ENCODE measurements around the gene DNAI1.

DNAI1 gene

GRCh38 chr9:34464571-34464970 lies 6.0 kb downstream of the DNAI1 start:
- Histone ChIP-seq H3K9me3 (replicated peaks in 1 of 2; ENCODE audit: control insufficient read depth in 2 of 2, insufficient read depth in 1 of 2, low read depth in 1 of 2, low read length in 2 of 2) (no peaks in the 10 kb centered on the region), H4K8ac (ENCODE audit: low read depth, low read length) (no peak overlapping the region), H2BK120ac (ENCODE audit: low read depth, low read length) (no peak overlapping the region), H4K91ac (ENCODE audit: low read depth, low read length, poor library complexity) (no peak overlapping the region), H3K4me1 (ENCODE audit: control insufficient read depth in 2 of 2, insufficient read depth in 1 of 2, low read depth in 1 of 2, low read length in 2 of 2) (peaks cover 11 to 43% of the 10 kb centered on the region in 2 donors), H2BK15ac (ENCODE audit: low read length) (no peak overlapping the region), H3K23ac (ENCODE audit: low read depth, low read length, poor library complexity) (no peak overlapping the region), H3K9ac (ENCODE audit: low read depth, low read length, poor library complexity) (no peak overlapping the region), H3K4ac (ENCODE audit: low read length) (no peak overlapping the region), H3K79me1 (ENCODE audit: low read depth, low read length) (no peaks in the 10 kb centered on the region), H2AK5ac (ENCODE audit: low read depth, low read length) (no peak overlapping the region), H3K4me2 (ENCODE audit: insufficient read depth, low read length, poor library complexity, severe bottlenecking) (no peak overlapping the region), H3K18ac (ENCODE audit: low read length) (no peak overlapping the region), H3K36me3 (replicated peaks in 1 of 2; ENCODE audit: control insufficient read depth in 2 of 2, insufficient read depth in 2 of 2, low read length in 2 of 2) (no peaks in the 10 kb centered on the region), H2AFZ (ENCODE audit: low read length) (no peak overlapping the region), H3K27ac (replicated peaks; ENCODE audit: low read length) (no peak overlapping the region), H2BK5ac (ENCODE audit: low read length) (no peak overlapping the region), H3K4me3 (ENCODE audit: low read length in 2 of 2) (no peak overlapping the region), H3K14ac (ENCODE audit: low read length) (no peak overlapping the region), H3K27me3 (ENCODE audit: control insufficient read depth in 3 of 3, insufficient read depth in 3 of 3, low read depth in 1 of 3, low read length in 3 of 3) (no peaks in the 10 kb centered on the region), H2BK12ac (ENCODE audit: low read length) (no peak overlapping the region)
- WGBS, 2 donors (ENCODE audit: extremely low coverage in 2 of 2, insufficient read length in 2 of 2, insufficient replicate concordance in 1 of 2), result no CpG with 5 or more reads among the region's 2 CpGs
- DNase-seq (ENCODE audit: low spot score), result no peak

GRCh38 chr9:34465468-34465867 lies 6.9 kb downstream of the DNAI1 start:
- no peaks in the 10 kb centered on the region for H3K27me3 ChIP-seq (ENCODE audit: control insufficient read depth in 3 of 3, insufficient read depth in 3 of 3, low read depth in 1 of 3, low read length in 3 of 3)
- no peak for DNase-seq (ENCODE audit: low spot score)
- no peak overlapping the region for H2BK15ac ChIP-seq (ENCODE audit: low read length)
- H3K4me3 ChIP-seq (ENCODE audit: low read length in 2 of 2), result no peak overlapping the region
- no peak overlapping the region for H3K18ac ChIP-seq (ENCODE audit: low read length)
- H3K36me3 ChIP-seq (replicated peaks in 1 of 2; ENCODE audit: control insufficient read depth in 2 of 2, insufficient read depth in 2 of 2, low read length in 2 of 2), result no peaks in the 10 kb centered on the region
- H3K4me1 ChIP-seq (ENCODE audit: control insufficient read depth in 2 of 2, insufficient read depth in 1 of 2, low read depth in 1 of 2, low read length in 2 of 2), result peaks cover 7 to 43% of the 10 kb centered on the region in 2 donors
- H2BK12ac ChIP-seq (ENCODE audit: low read length), result no peak overlapping the region
- H3K23ac ChIP-seq (ENCODE audit: low read depth, low read length, poor library complexity), result no peak overlapping the region
- no peak overlapping the region for H3K14ac ChIP-seq (ENCODE audit: low read length)
- H2AFZ ChIP-seq (ENCODE audit: low read length), result no peak overlapping the region
- H4K91ac ChIP-seq (ENCODE audit: low read depth, low read length, poor library complexity), result no peak overlapping the region
- H4K8ac ChIP-seq (ENCODE audit: low read depth, low read length), result no peak overlapping the region
- no peak overlapping the region for H2BK120ac ChIP-seq (ENCODE audit: low read depth, low read length)
- no peaks in the 10 kb centered on the region for H3K79me1 ChIP-seq (ENCODE audit: low read depth, low read length)
- no peak overlapping the region for H3K4me2 ChIP-seq (ENCODE audit: insufficient read depth, low read length, poor library complexity, severe bottlenecking)
- no peak overlapping the region for H3K4ac ChIP-seq (ENCODE audit: low read length)
- no CpG with 5 or more reads among the region's 1 CpG for WGBS, 2 donors (ENCODE audit: extremely low coverage in 2 of 2, insufficient read length in 2 of 2, insufficient replicate concordance in 1 of 2)
- H3K9ac ChIP-seq (ENCODE audit: low read depth, low read length, poor library complexity), result no peak overlapping the region
- H2BK5ac ChIP-seq (ENCODE audit: low read length), result no peak overlapping the region
- no peak overlapping the region for H3K27ac ChIP-seq (replicated peaks; ENCODE audit: low read length)
- H3K9me3 ChIP-seq (replicated peaks in 1 of 2; ENCODE audit: control insufficient read depth in 2 of 2, insufficient read depth in 1 of 2, low read depth in 1 of 2, low read length in 2 of 2), result no peaks in the 10 kb centered on the region
- no peak overlapping the region for H2AK5ac ChIP-seq (ENCODE audit: low read depth, low read length)

DNA sequence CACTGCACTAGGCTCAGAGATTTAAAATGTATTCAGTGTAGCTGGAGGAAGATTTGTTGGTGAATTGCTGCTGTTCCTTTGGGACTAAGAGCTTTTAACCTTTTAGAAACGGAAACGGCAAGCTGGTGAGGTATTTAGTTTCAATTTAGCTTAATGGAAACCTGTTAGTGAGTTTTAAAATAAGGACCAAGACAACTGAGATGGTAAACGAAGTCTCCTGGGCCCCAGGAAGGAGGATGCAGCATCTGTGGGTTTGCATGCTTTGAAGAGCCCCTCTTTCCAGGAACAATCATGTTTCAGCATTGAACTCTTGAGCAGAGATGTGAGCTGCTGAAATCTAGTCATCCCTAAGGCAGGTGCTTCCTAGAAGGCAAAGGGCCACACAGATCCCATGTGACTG lies 16.5 kb downstream of the DNAI1 start:
- H2AK5ac ChIP-seq (ENCODE audit: low read depth, low read length), result no peak overlapping the region
- H3K9me3 ChIP-seq (replicated peaks in 1 of 2; ENCODE audit: control insufficient read depth in 2 of 2, insufficient read depth in 1 of 2, low read depth in 1 of 2, low read length in 2 of 2), result no peaks in the 10 kb centered on the region
- no peak overlapping the region for H4K8ac ChIP-seq (ENCODE audit: low read depth, low read length)
- no peak overlapping the region for H3K23ac ChIP-seq (ENCODE audit: low read depth, low read length, poor library complexity)
- H3K4ac ChIP-seq (ENCODE audit: low read length), result no peak overlapping the region
- H2BK12ac ChIP-seq (ENCODE audit: low read length), result no peak overlapping the region
- peaks cover 0 to 15% of the 10 kb centered on the region in 2 donors for H3K4me1 ChIP-seq (ENCODE audit: control insufficient read depth in 2 of 2, insufficient read depth in 1 of 2, low read depth in 1 of 2, low read length in 2 of 2)
- no peak overlapping the region for H3K4me2 ChIP-seq (ENCODE audit: insufficient read depth, low read length, poor library complexity, severe bottlenecking)
- H3K36me3 ChIP-seq (replicated peaks in 1 of 2; ENCODE audit: control insufficient read depth in 2 of 2, insufficient read depth in 2 of 2, low read length in 2 of 2), result no peaks in the 10 kb centered on the region
- H3K27me3 ChIP-seq (ENCODE audit: control insufficient read depth in 3 of 3, insufficient read depth in 3 of 3, low read depth in 1 of 3, low read length in 3 of 3), result no peaks in the 10 kb centered on the region
- H3K4me3 ChIP-seq (ENCODE audit: low read length in 2 of 2), result no peak overlapping the region
- no peaks in the 10 kb centered on the region for H3K79me1 ChIP-seq (ENCODE audit: low read depth, low read length)
- no peak overlapping the region for H4K91ac ChIP-seq (ENCODE audit: low read depth, low read length, poor library complexity)
- no peak overlapping the region for H3K14ac ChIP-seq (ENCODE audit: low read length)
- no peak overlapping the region for H2AFZ ChIP-seq (ENCODE audit: low read length)
- no peak overlapping the region for H2BK5ac ChIP-seq (ENCODE audit: low read length)
- H3K18ac ChIP-seq (ENCODE audit: low read length), result no peak overlapping the region
- H3K9ac ChIP-seq (ENCODE audit: low read depth, low read length, poor library complexity), result no peak overlapping the region
- no peak for DNase-seq (ENCODE audit: low spot score)
- no peak overlapping the region for H3K27ac ChIP-seq (replicated peaks; ENCODE audit: low read length)
- no peak overlapping the region for H2BK120ac ChIP-seq (ENCODE audit: low read depth, low read length)
- WGBS, 2 donors (ENCODE audit: extremely low coverage in 2 of 2, insufficient read length in 2 of 2, insufficient replicate concordance in 1 of 2), result no CpG with 5 or more reads among the region's 3 CpGs
- no peak overlapping the region for H2BK15ac ChIP-seq (ENCODE audit: low read length)

- H2AK5ac ChIP-seq (ENCODE audit: low read depth, low read length), result no peak overlapping the region
- H2BK15ac ChIP-seq (ENCODE audit: low read length), result no peak overlapping the region
- DNase-seq (ENCODE audit: low spot score), result no peak
- H3K4me3 ChIP-seq (ENCODE audit: low read length in 2 of 2), result no peak overlapping the region
- no peaks in the 10 kb centered on the region for H3K79me1 ChIP-seq (ENCODE audit: low read depth, low read length)
- no peak overlapping the region for H2AFZ ChIP-seq (ENCODE audit: low read length)
- no peak overlapping the region for H3K4me2 ChIP-seq (ENCODE audit: insufficient read depth, low read length, poor library complexity, severe bottlenecking)
- no peak overlapping the region for H3K4ac ChIP-seq (ENCODE audit: low read length)
- no CpG with 5 or more reads among the region's 1 CpG for WGBS, 2 donors (ENCODE audit: extremely low coverage in 2 of 2, insufficient read length in 2 of 2, insufficient replicate concordance in 1 of 2)
- H3K9ac ChIP-seq (ENCODE audit: low read depth, low read length, poor library complexity), result no peak overlapping the region
- no peak overlapping the region for H2BK12ac ChIP-seq (ENCODE audit: low read length)
- no peak overlapping the region for H3K23ac ChIP-seq (ENCODE audit: low read depth, low read length, poor library complexity)
- no peak overlapping the region for H2BK5ac ChIP-seq (ENCODE audit: low read length)
- H3K18ac ChIP-seq (ENCODE audit: low read length), result no peak overlapping the region
- no peak overlapping the region for H3K14ac ChIP-seq (ENCODE audit: low read length)
- H3K36me3 ChIP-seq (replicated peaks in 1 of 2; ENCODE audit: control insufficient read depth in 2 of 2, insufficient read depth in 2 of 2, low read length in 2 of 2), result no peaks in the 10 kb centered on the region
- H3K27me3 ChIP-seq (ENCODE audit: control insufficient read depth in 3 of 3, insufficient read depth in 3 of 3, low read depth in 1 of 3, low read length in 3 of 3), result no peaks in the 10 kb centered on the region
- no peak overlapping the region for H3K27ac ChIP-seq (replicated peaks; ENCODE audit: low read length)
- no peak overlapping the region for H4K8ac ChIP-seq (ENCODE audit: low read depth, low read length)
- no peak overlapping the region for H4K91ac ChIP-seq (ENCODE audit: low read depth, low read length, poor library complexity)
- H3K9me3 ChIP-seq (replicated peaks in 1 of 2; ENCODE audit: control insufficient read depth in 2 of 2, insufficient read depth in 1 of 2, low read depth in 1 of 2, low read length in 2 of 2), result no peaks in the 10 kb centered on the region
- peaks cover 0 to 11% of the 10 kb centered on the region in 2 donors for H3K4me1 ChIP-seq (ENCODE audit: control insufficient read depth in 2 of 2, insufficient read depth in 1 of 2, low read depth in 1 of 2, low read length in 2 of 2)
- H2BK120ac ChIP-seq (ENCODE audit: low read depth, low read length), result no peak overlapping the region
Observed at GRCh38 chr9:34477541-34477940, 18.9 kb downstream of the DNAI1 start.
